ENCODE measurements around the gene YBX2.

DNA sequence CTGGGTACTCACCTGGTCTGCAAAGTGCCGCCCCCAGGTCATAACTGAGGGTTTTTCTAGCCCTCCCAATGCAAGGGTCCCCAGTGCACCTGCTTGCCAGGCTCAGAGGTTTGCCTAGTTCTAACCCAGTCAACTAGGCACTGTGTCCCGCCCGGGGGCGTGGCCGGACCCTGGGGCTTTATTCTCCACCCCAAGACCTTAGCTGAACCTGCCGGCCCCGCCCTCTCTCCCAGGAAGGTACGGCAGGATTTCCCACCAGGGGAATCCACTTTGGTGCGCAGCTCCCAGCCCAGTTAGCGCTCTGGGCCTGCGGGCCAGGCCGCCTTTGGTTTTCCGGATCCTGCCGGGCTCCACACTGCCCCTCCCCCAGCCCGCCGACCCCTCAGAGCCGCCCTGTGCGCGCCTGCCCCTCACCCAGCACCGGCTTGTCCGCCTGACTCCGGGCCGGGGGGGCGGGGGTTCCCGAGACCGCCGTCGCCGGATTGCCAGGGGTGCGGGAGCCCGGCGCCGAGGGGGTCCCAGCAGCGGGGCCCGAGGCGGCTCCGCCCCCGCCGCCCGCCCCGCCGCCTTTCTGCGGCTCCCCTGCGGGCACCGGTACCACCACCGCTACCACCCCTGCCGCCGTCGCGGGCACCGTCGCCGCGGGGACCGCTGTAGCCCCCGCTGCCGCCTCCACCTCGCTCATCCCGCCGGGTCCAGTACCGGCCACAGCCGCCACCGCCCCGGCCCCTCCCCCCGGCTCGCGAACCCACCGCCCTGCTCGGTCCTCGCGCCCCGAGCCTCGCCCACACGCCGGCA is 424 bp downstream of the YBX2 start:
- TF ChIP-seq EZH2 (IDR thresholded peaks at IDR 0.05; ENCODE audit: insufficient read depth, poor library complexity, severe bottlenecking) (peak; percentile 64), EZH2phosphoT487 (IDR thresholded peaks at IDR 0.05; ENCODE audit: insufficient read depth, low read depth) (no peak)
